Measurements from ENCODE around the gene GRIA1.

GRCh38 chr5:153712946-153713345 is 222.5 kb downstream of the GRIA1 start:
- TF ChIP-seq CTCF (IDR thresholded peaks at IDR 0.05) (no peak), POLR2A (IDR thresholded peaks at IDR 0.05) (no peak)
